Caco-2 (cell line): ENCODE results near the gene RBX1. TPM values are rescaled to one million over a fixed set of nuclear protein-coding genes. Genes with fewer than 3 reads are reported as not detected.

Experiments used
- BruUV-seq: library from RNA; stranded (reverse); fragments of 400-500 nt; replicated peaks from 2 replicates; lab custom pipeline; 2021; lab: Mats Ljungman, UMichigan
- CTCF ChIA-PET: fragments of 300-600 bp; sonication (Branson Sonifier 250); formaldehyde crosslinking; loops from one replicate; lab custom pipeline; 2022; ENCODE audit warnings: antibody characterized with exemption; lab: Charles Lee
- POLR2A ChIA-PET: fragments of 300-600 bp; sonication (Branson Sonifier 250); formaldehyde crosslinking; loops from one replicate; lab custom pipeline; 2022; ENCODE audit warnings: antibody characterized with exemption; lab: Charles Lee
- DNase-seq, 2 experiments: peaks; one replicate each; pipeline versions ENCODE4 v3.0.0 to v3.0.0-alpha.2; 2020 to 2022
- H3K27me3 ChIP-seq: replicated peaks from 2 replicates; pipeline ENCODE4 v1.6.0; 2011; ENCODE audit warnings: low read length; ENCODE audit not compliant: control insufficient read depth, insufficient read depth
- H3K36me3 ChIP-seq: 2 replicates; pipeline ENCODE4 v1.5.1; 2011; ENCODE audit warnings: low read length; ENCODE audit not compliant: control insufficient read depth, insufficient read depth
- H3K4me1 ChIP-seq: fragments of 250-450 bp; sonication (Bioruptor Pico); 2 replicates; pipeline ENCODE4 v1.5.1; 2020; ENCODE audit warnings: mild to moderate bottlenecking
- H3K4me3 ChIP-seq: 2 replicates; pipeline ENCODE4 v1.5.1; 2011; ENCODE audit warnings: low read depth, mild to moderate bottlenecking, control low read depth, low read length
- H3K9me3 ChIP-seq: fragments of 250-450 bp; sonication (Bioruptor Pico); 2 replicates; pipeline ENCODE4 v1.5.1; 2020; ENCODE audit warnings: mild to moderate bottlenecking, moderate library complexity
- H3K27ac Mint-ChIP-seq: one replicate; pipeline ENCODE4 v1.8.0; 2022; ENCODE audit warnings: mixed read lengths; ENCODE audit not compliant: unreplicated experiment
- H3K27me3 Mint-ChIP-seq: one replicate; pipeline ENCODE4 v1.8.0; 2022; ENCODE audit warnings: mixed read lengths; ENCODE audit not compliant: insufficient read depth, unreplicated experiment
- H3K36me3 Mint-ChIP-seq: one replicate; pipeline ENCODE4 v1.8.0; 2022; ENCODE audit warnings: mild to moderate bottlenecking, mixed read lengths; ENCODE audit not compliant: insufficient read depth, unreplicated experiment
- H3K4me1 Mint-ChIP-seq: one replicate; pipeline ENCODE4 v1.8.0; 2022; ENCODE audit warnings: low read depth, mixed read lengths; ENCODE audit not compliant: unreplicated experiment
- H3K4me3 Mint-ChIP-seq: one replicate; pipeline ENCODE4 v1.8.0; 2022; ENCODE audit warnings: mild to moderate bottlenecking, moderate library complexity, mixed read lengths; ENCODE audit not compliant: unreplicated experiment
- H3K9me3 Mint-ChIP-seq: one replicate; pipeline ENCODE4 v1.8.0; 2022; ENCODE audit warnings: mixed read lengths; ENCODE audit not compliant: unreplicated experiment
- intact Hi-C: fragments of 100-400 bp; cut with micrococcal nuclease; formaldehyde crosslinking; loops from one replicate; pipeline ENCODE4 v1.10.0; 2022; ENCODE audit not compliant: unreplicated experiment
- total RNA-seq: library from RNA; stranded (reverse); gene quantifications from 2 replicates; pipeline ENCODE4 v1.2.3, GENCODE V29; 2022
- TF ChIP-seq, protein P1 (sequence below), 2 experiments: fragments of 200-600 bp in 1 of 2; IDR thresholded peaks; 1 replicate in 1 of 2; 2 replicates in 1 of 2; pipeline versions ENCODE4 v1.5.1 to v1.8.0; 2011 to 2022; ENCODE audit warnings: antibody characterized with exemption in 1 of 2, control low read depth in 1 of 2, inconsistent platforms in 1 of 2, low read depth in 1 of 2, low read length in 1 of 2, mild to moderate bottlenecking in 1 of 2, moderate library complexity in 1 of 2; ENCODE audit not compliant: insufficient read depth in 1 of 2, severe bottlenecking in 1 of 2, unreplicated experiment in 1 of 2

The RBX1 gene
- total RNA-seq, 1 experiment from 2014 or later, result 70.0 TPM

DNA sequence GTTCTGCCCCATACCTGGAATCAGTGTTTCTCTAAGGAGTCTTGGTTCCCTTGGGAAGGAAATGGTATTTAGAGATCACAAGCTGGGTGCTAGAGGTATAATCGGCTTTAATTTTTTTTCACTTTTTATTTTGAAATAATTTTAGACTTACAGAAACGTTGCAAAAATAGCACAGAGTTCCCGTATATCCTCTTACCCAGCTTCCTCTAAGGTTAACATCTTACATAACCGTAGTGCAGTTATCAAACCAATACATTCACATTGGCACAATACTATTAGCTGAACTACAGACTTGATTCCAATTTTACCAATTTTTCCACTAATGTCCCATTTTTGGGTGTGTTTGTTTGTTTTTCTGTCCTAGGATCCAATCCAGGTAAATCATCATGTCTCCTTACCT is 63.8 kb downstream of the RBX1 start:
- Mint-ChIP-seq H3K27me3 (no peaks in the 10 kb centered on the region), H3K36me3 (no peaks in the 10 kb centered on the region), H3K4me1 (peaks cover 6% of the 10 kb centered on the region), H3K4me3 (no peak overlapping the region), H3K9me3 (no peaks in the 10 kb centered on the region), H3K27ac (no peak overlapping the region)
- no TSS peak for BruUV-seq
- Histone ChIP-seq H3K4me3 (no peak overlapping the region), H3K36me3 (no peaks in the 10 kb centered on the region), H3K9me3 (no peaks in the 10 kb centered on the region), H3K4me1 (no peaks in the 10 kb centered on the region), H3K27me3 (no peaks in the 10 kb centered on the region)
- TF ChIP-seq, protein P1, sequence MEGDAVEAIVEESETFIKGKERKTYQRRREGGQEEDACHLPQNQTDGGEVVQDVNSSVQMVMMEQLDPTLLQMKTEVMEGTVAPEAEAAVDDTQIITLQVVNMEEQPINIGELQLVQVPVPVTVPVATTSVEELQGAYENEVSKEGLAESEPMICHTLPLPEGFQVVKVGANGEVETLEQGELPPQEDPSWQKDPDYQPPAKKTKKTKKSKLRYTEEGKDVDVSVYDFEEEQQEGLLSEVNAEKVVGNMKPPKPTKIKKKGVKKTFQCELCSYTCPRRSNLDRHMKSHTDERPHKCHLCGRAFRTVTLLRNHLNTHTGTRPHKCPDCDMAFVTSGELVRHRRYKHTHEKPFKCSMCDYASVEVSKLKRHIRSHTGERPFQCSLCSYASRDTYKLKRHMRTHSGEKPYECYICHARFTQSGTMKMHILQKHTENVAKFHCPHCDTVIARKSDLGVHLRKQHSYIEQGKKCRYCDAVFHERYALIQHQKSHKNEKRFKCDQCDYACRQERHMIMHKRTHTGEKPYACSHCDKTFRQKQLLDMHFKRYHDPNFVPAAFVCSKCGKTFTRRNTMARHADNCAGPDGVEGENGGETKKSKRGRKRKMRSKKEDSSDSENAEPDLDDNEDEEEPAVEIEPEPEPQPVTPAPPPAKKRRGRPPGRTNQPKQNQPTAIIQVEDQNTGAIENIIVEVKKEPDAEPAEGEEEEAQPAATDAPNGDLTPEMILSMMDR (IDR thresholded peaks at IDR 0.05; ENCODE audit: insufficient read depth in 1 of 2, low read depth in 1 of 2, low read length in 1 of 2, severe bottlenecking in 1 of 2, unreplicated experiment in 1 of 2), result no peak
- CTCF ChIA-PET, result no interaction called here
- DNase-seq, result no peak
- intact Hi-C loops, result no loop called here
- POLR2A ChIA-PET, result no interaction called here

DNA sequence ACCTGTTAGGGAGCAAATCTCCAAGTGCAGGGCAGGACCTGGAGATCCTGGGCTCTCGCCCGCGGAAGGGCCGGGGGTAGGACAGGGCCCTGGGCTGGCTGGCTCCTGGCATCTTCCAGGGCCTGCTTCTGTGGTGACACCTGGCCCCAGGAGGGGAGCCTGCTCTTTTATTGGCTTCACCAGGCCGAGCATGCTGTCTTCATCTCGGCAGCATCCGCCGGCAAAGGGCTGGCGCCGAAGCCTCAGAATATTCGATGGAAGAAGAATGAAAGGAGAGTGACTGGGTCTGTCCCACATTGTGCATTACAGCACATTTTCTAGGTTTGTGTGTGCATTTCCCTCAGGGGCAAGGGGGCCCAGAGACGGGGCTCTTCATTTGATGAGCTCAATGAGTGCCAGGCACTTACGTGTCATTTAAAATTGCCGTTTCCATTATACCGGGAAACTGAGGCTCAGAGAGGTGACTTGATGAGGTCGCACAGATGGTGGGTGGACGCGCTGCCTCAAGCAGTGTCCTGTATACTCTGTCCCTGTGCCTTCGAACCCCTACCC is 70.0 kb downstream of the RBX1 start:
- peaks cover 15% of the 10 kb centered on the region for H3K4me1 Mint-ChIP-seq
- H3K27me3 Mint-ChIP-seq, result no peaks in the 10 kb centered on the region
- DNase-seq, result peak in 1 of 2 experiments; percentile 24
- H3K9me3 Mint-ChIP-seq, result no peaks in the 10 kb centered on the region
- ChIA-PET POLR2A (interaction anchor here (0.6 to 3.4 kb wide), 11 partner anchors 18 to 227 kb away, joined by 3 to 45 read pairs (median 7); partner anchors contain the start of genes EP300, RBX1 and ST13), CTCF (interaction anchor here (0.5 kb wide), 1 partner anchor 100 kb away, joined by 6 read pairs; no protein-coding TSS in a partner anchor)
- peaks cover 25% of the 10 kb centered on the region for H3K36me3 Mint-ChIP-seq
- H3K9me3 ChIP-seq, result no peaks in the 10 kb centered on the region
- peaks cover 4% of the 10 kb centered on the region; the same call in 1 of the 2 replicates for H3K4me1 ChIP-seq
- H3K27ac Mint-ChIP-seq, result peak overlapping the region; percentile 100
- no peaks in the 10 kb centered on the region for H3K36me3 ChIP-seq
- H3K4me3 ChIP-seq, result peak overlapping the region; percentile 81
- TF ChIP-seq, protein P1 (IDR thresholded peaks at IDR 0.05; ENCODE audit: insufficient read depth in 1 of 2, low read depth in 1 of 2, low read length in 1 of 2, severe bottlenecking in 1 of 2, unreplicated experiment in 1 of 2), result no peak
- H3K27me3 ChIP-seq, result no peaks in the 10 kb centered on the region
- intact Hi-C loops, result no loop called here
- peak overlapping the region; percentile 99 for H3K4me3 Mint-ChIP-seq
- TSS peak; percentile 58 for BruUV-seq

DNA sequence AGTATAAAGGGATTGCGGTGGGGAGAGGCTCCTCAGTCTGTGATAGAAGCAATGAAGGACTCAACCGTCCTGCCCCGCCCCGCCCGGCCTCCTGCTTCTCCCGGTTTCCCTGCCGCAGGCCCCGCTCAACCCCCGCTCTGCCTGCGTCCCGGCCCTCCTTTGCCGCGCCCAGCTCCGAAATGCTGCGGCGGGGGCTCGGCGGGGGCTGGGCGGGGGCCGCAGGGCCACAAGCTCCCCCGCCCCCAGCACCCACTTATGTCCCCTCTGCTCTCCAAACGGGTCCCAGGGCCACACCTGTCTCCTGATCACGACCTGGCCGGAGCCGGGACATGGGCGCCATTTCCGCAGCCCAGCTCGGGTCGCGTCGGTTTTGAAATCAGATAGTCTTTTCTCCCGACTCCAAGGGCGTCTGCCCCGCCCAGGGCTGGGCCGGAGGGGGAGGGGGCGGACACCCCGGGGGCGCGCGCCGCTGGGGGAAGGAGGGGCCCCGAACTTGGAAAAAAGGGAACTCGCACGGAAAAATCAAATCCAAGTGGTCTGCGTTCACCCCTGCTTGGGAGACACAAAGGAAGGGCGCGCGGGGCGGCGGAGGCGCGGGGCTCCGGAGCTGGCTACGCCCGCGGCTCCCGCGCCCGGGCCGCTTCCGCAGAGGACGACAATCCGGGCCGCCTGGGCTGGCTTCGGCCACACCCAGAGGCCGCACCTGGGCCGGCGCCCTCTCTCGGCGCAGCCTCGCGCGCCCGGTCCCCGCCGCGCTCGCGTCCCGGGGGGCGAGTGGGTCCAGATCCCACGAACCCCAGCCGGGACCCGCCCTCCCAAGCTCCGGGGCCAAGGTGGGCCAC is 70.7 kb downstream of the RBX1 start:
- TF ChIP-seq, protein P1 (IDR thresholded peaks at IDR 0.05; ENCODE audit: insufficient read depth in 1 of 2, low read depth in 1 of 2, low read length in 1 of 2, severe bottlenecking in 1 of 2, unreplicated experiment in 1 of 2), result no peak
- no peaks in the 10 kb centered on the region for H3K36me3 ChIP-seq
- DNase-seq, result peak; percentile 75 to 84
- peak overlapping the region; percentile 100 for H3K27ac Mint-ChIP-seq
- no peaks in the 10 kb centered on the region for H3K9me3 ChIP-seq
- peaks cover 15% of the 10 kb centered on the region for H3K4me1 Mint-ChIP-seq
- no peaks in the 10 kb centered on the region for H3K9me3 Mint-ChIP-seq
- peaks cover 25% of the 10 kb centered on the region for H3K36me3 Mint-ChIP-seq
- H3K4me3 Mint-ChIP-seq, result peak overlapping the region; percentile 99
- H3K4me3 ChIP-seq, result peak overlapping the region; percentile 81
- ChIA-PET CTCF (interaction anchor here (0.5 to 1.0 kb wide), 6 partner anchors 15 to 145 kb away, joined by 3 to 6 read pairs (median 4); no protein-coding TSS in a partner anchor), POLR2A (interaction anchor here (0.6 to 3.4 kb wide), 14 partner anchors 9 to 226 kb away, joined by 3 to 45 read pairs (median 8); partner anchors contain the start of genes EP300 and RBX1)
- no peaks in the 10 kb centered on the region; the same call in 1 of the 2 replicates for H3K27me3 ChIP-seq
- BruUV-seq, result no TSS peak
- intact Hi-C loops, result loop anchor here (1.0 kb wide), 2 partner anchors 69 to 71 kb away; partner anchors contain the start of gene RBX1
- no peaks in the 10 kb centered on the region for H3K27me3 Mint-ChIP-seq
- peaks cover 4% of the 10 kb centered on the region; the same call in 1 of the 2 replicates for H3K4me1 ChIP-seq
